Heart left ventricle (tissue), 13 donors: Measurements from ENCODE around the gene KIRREL3.

Source experiments
- POLR2A ChIP-seq, 2 donors: fragments of 450-650 bp; IDR thresholded peaks; one replicate each; pipeline ENCODE4 v1.6.1; 2017; ENCODE audit warnings: antibody characterized with exemption in 2 of 2, mild to moderate bottlenecking in 2 of 2, moderate library complexity in 2 of 2
- TF ChIP-seq, protein P1 (sequence below), 12 donors: fragments of 200-600 bp; sonication (generic) in 4 of 12; IDR thresholded peaks; one replicate each; pipeline versions ENCODE4 v1.5.0 to v1.8.0; 2018 to 2022; ENCODE audit warnings: antibody characterized with exemption in 12 of 12, mild to moderate bottlenecking in 5 of 12
- donor health status: ischemic (EF 13 %, LVEDD 7.1; RV severe dilation, severe dysfunction).
- donor health status: DM: no; HTN: yes; CAD: no.
- donor health status: DM: no; HTN: no; CAD: no.
- donor health status: ischemic (EF 25% LVEDD 6.9; RV normal size, moderate dysfunction).
- donor health status: ischemic (EF 25% LVEDD 5.7; RV mildly dilated, moderate dysfunction).
- donor health status: ischemic (EF 35%, LVEDD 5.7; RV mildly dilated, moderate dysfunction).
- donor health status: nonischemic (EF 11% LVEDD 7.7; RV severe dilation, severe dysfunction).
- donor health status: DM: yes; HTN: yes; CAD: no.
- donor health status: PGD.
- donor health status: ischemic (EF 29% LVEDD 5.4; RV normal size, mild dysfunction).
- donor health status: nonischemic (EF 23%, LVEDD 6.1; RV moderate dilation, normal function).

GRCh38 chr11:126487711-126488110, 512.9 kb downstream of the KIRREL3 start:
- TF ChIP-seq, protein P1, sequence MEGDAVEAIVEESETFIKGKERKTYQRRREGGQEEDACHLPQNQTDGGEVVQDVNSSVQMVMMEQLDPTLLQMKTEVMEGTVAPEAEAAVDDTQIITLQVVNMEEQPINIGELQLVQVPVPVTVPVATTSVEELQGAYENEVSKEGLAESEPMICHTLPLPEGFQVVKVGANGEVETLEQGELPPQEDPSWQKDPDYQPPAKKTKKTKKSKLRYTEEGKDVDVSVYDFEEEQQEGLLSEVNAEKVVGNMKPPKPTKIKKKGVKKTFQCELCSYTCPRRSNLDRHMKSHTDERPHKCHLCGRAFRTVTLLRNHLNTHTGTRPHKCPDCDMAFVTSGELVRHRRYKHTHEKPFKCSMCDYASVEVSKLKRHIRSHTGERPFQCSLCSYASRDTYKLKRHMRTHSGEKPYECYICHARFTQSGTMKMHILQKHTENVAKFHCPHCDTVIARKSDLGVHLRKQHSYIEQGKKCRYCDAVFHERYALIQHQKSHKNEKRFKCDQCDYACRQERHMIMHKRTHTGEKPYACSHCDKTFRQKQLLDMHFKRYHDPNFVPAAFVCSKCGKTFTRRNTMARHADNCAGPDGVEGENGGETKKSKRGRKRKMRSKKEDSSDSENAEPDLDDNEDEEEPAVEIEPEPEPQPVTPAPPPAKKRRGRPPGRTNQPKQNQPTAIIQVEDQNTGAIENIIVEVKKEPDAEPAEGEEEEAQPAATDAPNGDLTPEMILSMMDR (IDR thresholded peaks at IDR 0.05): no peak
- TF ChIP-seq POLR2A (IDR thresholded peaks at IDR 0.05): no peak
